Thoracic aorta (tissue), 2 donors: ENCODE measurements around the gene CHST6. TPM values are rescaled to one million over a fixed set of nuclear protein-coding genes. Genes with fewer than 3 reads are reported as not detected.

Experiments
- ATAC-seq: fragments of 150-250 bp; one replicate; pipeline ENCODE4 v1.8.0; 2017; ENCODE audit warnings: low read depth; ENCODE audit not compliant: insufficient number of reproducible peaks, low FRiP score
- DNase-seq: peaks from one replicate; pipeline ENCODE4 v3.0.0-alpha.2; 2020; ENCODE audit warnings: low spot score
- H3K27ac ChIP-seq, 2 donors: fragments of 200-600 bp; sonication (generic); 1 replicate in 1 of 2; 2 replicates in 1 of 2; pipeline ENCODE4 v1.5.1; 2016; ENCODE audit warnings: mild to moderate bottlenecking in 2 of 2, moderate library complexity in 2 of 2
- H3K27me3 ChIP-seq: fragments of 200-600 bp; sonication (generic); replicated peaks from 2 replicates; pipeline ENCODE4 v1.6.0; 2016; ENCODE audit warnings: mild to moderate bottlenecking; ENCODE audit not compliant: insufficient read depth
- H3K36me3 ChIP-seq: fragments of 200-600 bp; sonication (generic); one replicate; pipeline ENCODE4 v1.5.1; 2016
- H3K4me1 ChIP-seq, 2 donors: fragments of 200-600 bp; sonication (generic); 1 replicate in 1 of 2; 2 replicates in 1 of 2; pipeline versions ENCODE4 v1.5.1 to v1.6.0; 2016; ENCODE audit warnings: low read depth in 2 of 2, mild to moderate bottlenecking in 1 of 2; ENCODE audit not compliant: control insufficient read depth in 1 of 2
- H3K4me3 ChIP-seq: fragments of 200-600 bp; sonication (generic); 2 replicates; pipeline ENCODE4 v1.5.1; 2016; ENCODE audit warnings: mild to moderate bottlenecking
- H3K9me3 ChIP-seq: fragments of 200-600 bp; sonication (generic); 2 replicates; pipeline ENCODE4 v1.5.1; 2016
- total RNA-seq, 2 donors: library from RNA; depleted of rRNA; stranded (reverse); fragments of >200 nt; gene quantifications; one replicate each; pipeline versions ENCODE4 v1.1.0 to v1.2.3, GENCODE V29; 2016
- TF ChIP-seq, protein P1 (sequence below): fragments of 200-600 bp; sonication (generic); IDR thresholded peaks from one replicate; pipeline ENCODE4 v1.5.1; 2019; ENCODE audit warnings: antibody characterized with exemption

Gene CHST6
- total RNA-seq, 2 donors from 2014 or later = 7.7 to 8.3 TPM

DNA sequence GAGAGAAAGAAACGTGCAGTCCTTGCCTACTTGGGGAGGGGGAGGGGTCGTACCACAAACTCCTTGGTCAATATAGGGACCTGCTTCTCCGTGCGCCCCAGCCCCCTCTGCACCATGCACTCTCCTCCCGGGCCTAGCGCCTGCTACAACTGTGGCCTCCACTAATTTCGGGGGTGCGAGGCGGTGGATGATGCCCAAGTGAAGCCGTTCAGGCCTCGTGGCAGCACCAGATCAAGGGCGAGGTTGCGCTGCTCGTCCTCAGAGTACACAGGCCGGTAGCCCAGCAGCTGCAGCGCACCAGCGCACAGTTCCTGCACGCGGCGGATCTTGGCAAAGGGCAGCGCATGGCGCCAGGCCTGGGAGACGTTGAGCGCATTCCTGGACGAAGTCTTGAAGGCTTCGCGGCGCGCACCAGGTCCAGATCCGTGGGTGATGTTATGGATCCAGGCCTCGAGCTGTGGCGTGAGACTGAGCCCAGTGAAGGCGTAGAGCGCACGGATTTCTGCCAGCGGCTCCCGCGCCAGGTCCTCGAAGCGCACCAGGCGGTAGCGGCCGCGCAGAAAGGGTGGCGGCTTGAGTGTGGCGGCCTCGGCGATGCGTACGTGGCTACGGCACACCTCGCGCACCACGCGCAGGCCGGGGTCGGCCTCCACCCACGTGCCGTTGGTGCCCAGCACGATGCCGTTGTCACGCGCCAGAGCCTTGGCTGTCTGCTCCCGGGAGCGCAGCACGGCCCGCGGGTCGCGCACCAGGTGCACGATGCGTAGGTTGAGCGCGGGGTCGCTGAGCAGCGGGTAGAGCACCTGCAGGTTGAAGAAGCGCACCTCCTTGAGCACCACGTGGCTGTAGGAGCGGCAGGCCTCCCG is 16.5 kb downstream of the CHST6 start:
- Histone ChIP-seq H3K27me3 (no peaks in the 10 kb centered on the region), H3K4me3 (no peak overlapping the region), H3K36me3 (no peaks in the 10 kb centered on the region), H3K9me3 (no peaks in the 10 kb centered on the region), H3K4me1 (no peaks in the 10 kb centered on the region), H3K27ac (no peak overlapping the region)
- ATAC-seq (no peak), DNase-seq (no peak)
- TF ChIP-seq, protein P1, sequence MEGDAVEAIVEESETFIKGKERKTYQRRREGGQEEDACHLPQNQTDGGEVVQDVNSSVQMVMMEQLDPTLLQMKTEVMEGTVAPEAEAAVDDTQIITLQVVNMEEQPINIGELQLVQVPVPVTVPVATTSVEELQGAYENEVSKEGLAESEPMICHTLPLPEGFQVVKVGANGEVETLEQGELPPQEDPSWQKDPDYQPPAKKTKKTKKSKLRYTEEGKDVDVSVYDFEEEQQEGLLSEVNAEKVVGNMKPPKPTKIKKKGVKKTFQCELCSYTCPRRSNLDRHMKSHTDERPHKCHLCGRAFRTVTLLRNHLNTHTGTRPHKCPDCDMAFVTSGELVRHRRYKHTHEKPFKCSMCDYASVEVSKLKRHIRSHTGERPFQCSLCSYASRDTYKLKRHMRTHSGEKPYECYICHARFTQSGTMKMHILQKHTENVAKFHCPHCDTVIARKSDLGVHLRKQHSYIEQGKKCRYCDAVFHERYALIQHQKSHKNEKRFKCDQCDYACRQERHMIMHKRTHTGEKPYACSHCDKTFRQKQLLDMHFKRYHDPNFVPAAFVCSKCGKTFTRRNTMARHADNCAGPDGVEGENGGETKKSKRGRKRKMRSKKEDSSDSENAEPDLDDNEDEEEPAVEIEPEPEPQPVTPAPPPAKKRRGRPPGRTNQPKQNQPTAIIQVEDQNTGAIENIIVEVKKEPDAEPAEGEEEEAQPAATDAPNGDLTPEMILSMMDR = no peak

- Histone ChIP-seq H3K9me3 (no peaks in the 10 kb centered on the region), H3K36me3 (no peaks in the 10 kb centered on the region), H3K27me3 (no peaks in the 10 kb centered on the region), H3K27ac (no peak overlapping the region), H3K4me3 (no peak overlapping the region), H3K4me1 (no peaks in the 10 kb centered on the region)
- TF ChIP-seq, protein P1 = no peak
- DNase-seq = no peak
- ATAC-seq = no peak
Observed at GRCh38 chr16:75477680-75478473, 17.4 kb downstream of the CHST6 start.

DNA sequence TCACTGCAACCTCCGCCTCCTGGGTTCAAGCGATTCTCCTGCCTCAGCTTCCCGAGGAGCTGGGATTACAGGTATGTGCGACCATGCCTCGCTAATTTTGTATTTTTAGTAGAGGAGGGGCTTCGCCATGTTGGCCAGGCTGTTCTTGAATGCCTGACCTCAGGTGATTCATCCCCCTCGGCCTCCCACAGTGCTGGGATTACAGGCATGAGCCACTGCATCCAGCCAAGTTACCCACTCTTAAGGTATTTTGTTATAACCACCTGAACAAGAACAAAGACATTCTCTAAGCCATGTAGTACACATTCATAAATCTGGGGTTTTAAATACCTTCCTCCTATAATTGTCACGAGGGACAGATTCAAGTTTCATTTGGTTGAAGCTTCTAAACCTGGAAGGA is 18.4 kb downstream of the CHST6 start:
- H3K27ac ChIP-seq = no peak overlapping the region
- no peak for ATAC-seq
- TF ChIP-seq, protein P1 = no peak
- H3K36me3 ChIP-seq = no peaks in the 10 kb centered on the region
- no peaks in the 10 kb centered on the region for H3K27me3 ChIP-seq
- H3K9me3 ChIP-seq = no peaks in the 10 kb centered on the region
- H3K4me1 ChIP-seq = no peaks in the 10 kb centered on the region
- H3K4me3 ChIP-seq = no peak overlapping the region
- DNase-seq = no peak

DNA sequence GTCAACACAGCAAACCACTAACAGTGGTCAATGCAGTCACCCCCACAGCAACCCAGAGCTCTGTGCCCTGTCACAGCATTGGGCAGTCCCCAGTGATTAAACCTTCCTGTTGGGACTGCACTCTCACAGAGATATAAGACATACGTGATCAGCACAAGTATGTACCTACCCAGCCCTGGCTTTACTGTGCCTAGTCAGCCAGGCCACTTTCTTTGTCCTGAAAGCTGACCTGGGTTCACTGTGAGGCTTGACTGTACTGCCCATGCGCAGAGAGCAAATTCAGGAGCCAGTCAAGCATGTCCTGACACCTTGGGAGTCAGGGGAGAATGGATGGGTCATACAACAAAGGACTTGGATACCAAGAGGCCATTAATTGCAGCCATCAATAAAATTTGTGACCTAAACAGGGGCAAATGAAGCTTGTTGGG is 19.8 kb downstream of the CHST6 start:
- Histone ChIP-seq H3K27me3 (no peaks in the 10 kb centered on the region), H3K36me3 (no peaks in the 10 kb centered on the region), H3K4me1 (no peaks in the 10 kb centered on the region), H3K9me3 (no peaks in the 10 kb centered on the region), H3K4me3 (no peak overlapping the region), H3K27ac (no peak overlapping the region)
- DNase-seq (no peak), ATAC-seq (no peak)
- TF ChIP-seq, protein P1 = no peak
